ENCODE measurements around the gene WT1. TPM values are rescaled to one million over a fixed set of nuclear protein-coding genes. Genes with fewer than 3 reads are reported as not detected.

Gene WT1
- total and polyA plus RNA-seq, 4 donors = 0.07 to 0.92 (median 0.47) TPM

GRCh38 chr11:32436751-32437494 is 1.6 kb upstream of the WT1 start:
- TF ChIP-seq CTCF (IDR thresholded peaks at IDR 0.05; ENCODE audit: control extremely low read depth, extremely low read depth) = no peak
- ATAC-seq (ENCODE audit: insufficient read depth, low FRiP score) = no peak
- no peak overlapping the region for H3K4me3 ChIP-seq
- DNase-seq = peak in 2 of 3 donors; percentile 19 to 22
- H3K27me3 ChIP-seq (ENCODE audit: control insufficient read depth in 3 of 3, insufficient read depth in 3 of 3, low read length in 2 of 3) = peaks cover 39 to 92% (median 90%) of the 10 kb centered on the region in 3 donors
- 6 to 8% methylated on average over 42 of the region's 42 CpGs for WGBS, 2 donors
- H3K4me1 ChIP-seq (ENCODE audit: control insufficient read depth in 5 of 5, insufficient read depth in 5 of 5, low read length in 5 of 5) = peaks cover 0 to 20% (median 6%) of the 10 kb centered on the region in 5 donors
- no peaks in the 10 kb centered on the region for H3K36me3 ChIP-seq (ENCODE audit: control insufficient read depth in 4 of 4, insufficient read depth in 4 of 4, low read length in 4 of 4)
- H3K9me3 ChIP-seq (ENCODE audit: control insufficient read depth in 4 of 4, insufficient read depth in 3 of 4, low read length in 3 of 4) = peaks cover 0 to 17% (median 0%) of the 10 kb centered on the region in 4 donors
- no peak overlapping the region for H3K9ac ChIP-seq (ENCODE audit: insufficient read depth in 1 of 2, low read length in 2 of 2)
- H3K27ac ChIP-seq (ENCODE audit: low read depth in 1 of 2, low read length in 1 of 2) = peak overlapping the region in 1 of 2 donors; percentile 17

GRCh38 chr11:32435942-32436750 is 807 bp upstream of the WT1 start:
- Histone ChIP-seq H3K36me3 (ENCODE audit: control insufficient read depth in 4 of 4, insufficient read depth in 4 of 4, low read length in 4 of 4) (no peaks in the 10 kb centered on the region), H3K27ac (ENCODE audit: low read depth in 1 of 2, low read length in 1 of 2) (peak overlapping the region in 1 of 2 donors; percentile 55), H3K4me3 (no peak overlapping the region), H3K27me3 (ENCODE audit: control insufficient read depth in 3 of 3, insufficient read depth in 3 of 3, low read length in 2 of 3) (peaks cover 40 to 92% (median 88%) of the 10 kb centered on the region in 3 donors), H3K9me3 (ENCODE audit: control insufficient read depth in 4 of 4, insufficient read depth in 3 of 4, low read length in 3 of 4) (peaks cover 0 to 18% (median 0%) of the 10 kb centered on the region in 4 donors), H3K4me1 (ENCODE audit: control insufficient read depth in 5 of 5, insufficient read depth in 5 of 5, low read length in 5 of 5) (peaks cover 0 to 21% (median 6%) of the 10 kb centered on the region in 5 donors), H3K9ac (ENCODE audit: insufficient read depth in 1 of 2, low read length in 2 of 2) (no peak overlapping the region)
- 3 to 5% methylated on average over 42 of the region's 42 CpGs for WGBS, 2 donors
- peak in 1 of 3 donors; percentile 19 for DNase-seq
- no peak for ATAC-seq (ENCODE audit: insufficient read depth, low FRiP score)
- TF ChIP-seq CTCF (IDR thresholded peaks at IDR 0.05; ENCODE audit: control extremely low read depth, extremely low read depth) = no peak

- WGBS, 2 donors = 1 to 2% methylated on average over 22 to 33 of the region's 33 CpGs
- no peak overlapping the region for H3K4me3 ChIP-seq
- peak overlapping the region in 1 of 2 donors; percentile 64 for H3K27ac ChIP-seq (ENCODE audit: low read depth in 1 of 2, low read length in 1 of 2)
- peaks cover 46 to 92% (median 82%) of the 10 kb centered on the region in 3 donors for H3K27me3 ChIP-seq (ENCODE audit: control insufficient read depth in 3 of 3, insufficient read depth in 3 of 3, low read length in 2 of 3)
- H3K9me3 ChIP-seq (ENCODE audit: control insufficient read depth in 4 of 4, insufficient read depth in 3 of 4, low read length in 3 of 4) = peaks cover 0 to 21% (median 0%) of the 10 kb centered on the region in 4 donors
- no peaks in the 10 kb centered on the region for H3K36me3 ChIP-seq (ENCODE audit: control insufficient read depth in 4 of 4, insufficient read depth in 4 of 4, low read length in 4 of 4)
- no peak for DNase-seq
- TF ChIP-seq CTCF (IDR thresholded peaks at IDR 0.05; ENCODE audit: control extremely low read depth, extremely low read depth) = no peak
- H3K9ac ChIP-seq (ENCODE audit: insufficient read depth in 1 of 2, low read length in 2 of 2) = no peak overlapping the region
- no peak for ATAC-seq (ENCODE audit: insufficient read depth, low FRiP score)
- peaks cover 0 to 24% (median 10%) of the 10 kb centered on the region in 5 donors for H3K4me1 ChIP-seq (ENCODE audit: control insufficient read depth in 5 of 5, insufficient read depth in 5 of 5, low read length in 5 of 5)
These were observed 223 bp downstream of the WT1 start for GRCh38 chr11:32435152-32435480.
